ENCODE results near the gene AK1. TPM values are rescaled to one million over a fixed set of nuclear protein-coding genes. Genes with fewer than 3 reads are reported as not detected.
"Not testable (repeated sequence)": the region's sequence is repeated elsewhere in the genome, so short reads cannot be mapped to it uniquely, and the experiment has no call there.

AK1 gene
- total RNA-seq, 4 donors from 2014 or later: 29.9 to 65.1 (median 38.7) TPM

- 54% methylated on average over 17 to 18 of the region's 18 CpGs for WGBS, 2 donors
- no peak for DNase-seq (ENCODE audit: low spot score in 2 of 2)
Measured at GRCh38 chr9:127846443-127847177, 30.9 kb downstream of the AK1 start.

GRCh38 chr9:127845619-127846018 is 31.9 kb downstream of the AK1 start:
- Histone ChIP-seq H3K36me3 (peaks cover 0 to 35% (median 0%) of the 10 kb centered on the region in 3 donors), H3K27ac (peak overlapping the region; percentile 23 to 79 (median 72)), H3K4me1 (peaks cover 0 to 47% (median 15%) of the 10 kb centered on the region in 4 donors)
- WGBS, 2 donors: 93 to 98% methylated on average over 4 of the region's 4 CpGs
- not testable (repeated sequence) for DNase-seq (ENCODE audit: low spot score in 2 of 2); H3K27me3 ChIP-seq; H3K4me3 ChIP-seq; H3K9me3 ChIP-seq

More at GRCh38 chr9:127846443-127847177, 30.9 kb downstream of the AK1 start:
- Histone ChIP-seq H3K4me3 (no peak overlapping the region), H3K9me3 (no peaks in the 10 kb centered on the region), H3K36me3 (peaks cover 0 to 40% (median 0%) of the 10 kb centered on the region in 3 donors), H3K27ac (peak overlapping the region; percentile 23 to 79 (median 72)), H3K4me1 (peaks cover 0 to 51% (median 18%) of the 10 kb centered on the region in 4 donors), H3K27me3 (no peaks in the 10 kb centered on the region)
- TF ChIP-seq POLR2A (IDR thresholded peaks at IDR 0.05) (no peak), CTCF (IDR thresholded peaks at IDR 0.05) (no peak), EP300 (IDR thresholded peaks at IDR 0.05) (no peak)

GRCh38 chr9:127844821-127845359 is 32.6 kb downstream of the AK1 start:
- peaks cover 0 to 54% (median 17%) of the 10 kb centered on the region in 4 donors for H3K4me1 ChIP-seq
- 38 to 47% methylated on average over 16 of the region's 16 CpGs for WGBS, 2 donors
- TF ChIP-seq CTCF (IDR thresholded peaks at IDR 0.05) (no peak), EP300 (IDR thresholded peaks at IDR 0.05) (peak in 1 of 2 donors; percentile 58)

GRCh38 chr9:127841087-127841835 is 36.2 kb downstream of the AK1 start:
- 83 to 88% methylated on average over 15 of the region's 15 CpGs for WGBS, 2 donors
- no peak overlapping the region for H3K4me3 ChIP-seq
- H3K36me3 ChIP-seq: peaks cover 0 to 15% (median 0%) of the 10 kb centered on the region in 3 donors
- H3K27me3 ChIP-seq: no peaks in the 10 kb centered on the region
- no peaks in the 10 kb centered on the region for H3K9me3 ChIP-seq
- peak overlapping the region in 3 of 4 donors; percentile 15 to 98 (median 95) for H3K27ac ChIP-seq
- no peak for TF ChIP-seq CTCF (IDR thresholded peaks at IDR 0.05)
- TF ChIP-seq POLR2A (IDR thresholded peaks at IDR 0.05): no peak
- TF ChIP-seq EP300 (IDR thresholded peaks at IDR 0.05): no peak
- DNase-seq (ENCODE audit: low spot score in 2 of 2): no peak
- peaks cover 0 to 75% (median 42%) of the 10 kb centered on the region in 4 donors for H3K4me1 ChIP-seq

More at GRCh38 chr9:127844821-127845359, 32.6 kb downstream of the AK1 start:
- Histone ChIP-seq H3K4me3 (no peak overlapping the region), H3K27ac (peak overlapping the region; percentile 55 to 79 (median 72)), H3K9me3 (no peaks in the 10 kb centered on the region), H3K27me3 (no peaks in the 10 kb centered on the region), H3K36me3 (peaks cover 0 to 28% (median 0%) of the 10 kb centered on the region in 3 donors)
- no peak for DNase-seq (ENCODE audit: low spot score in 2 of 2)

- Histone ChIP-seq H3K27me3 (no peaks in the 10 kb centered on the region), H3K4me3 (peak overlapping the region in 1 of 4 donors; percentile 15), H3K27ac (peak overlapping the region; percentile 72 to 98 (median 90)), H3K36me3 (peaks cover 0 to 15% (median 0%) of the 10 kb centered on the region in 3 donors), H3K4me1 (peaks cover 0 to 77% (median 62%) of the 10 kb centered on the region in 4 donors), H3K9me3 (no peaks in the 10 kb centered on the region)
- WGBS, 2 donors: 3 to 6% methylated on average over 9 to 18 of the region's 18 CpGs
- peak in 1 of 2 donors; percentile 61 for DNase-seq (ENCODE audit: low spot score in 2 of 2)
- TF ChIP-seq CTCF (IDR thresholded peaks at IDR 0.05): no peak
- peak in 1 of 2 donors; percentile 22 for TF ChIP-seq POLR2A (IDR thresholded peaks at IDR 0.05)
- TF ChIP-seq EP300 (IDR thresholded peaks at IDR 0.05): peak in 1 of 2 donors; percentile 91
Measured at GRCh38 chr9:127838375-127839078, 38.9 kb downstream of the AK1 start.

Data from tibial nerve (tissue), 4 donors.